ENCODE results near the gene ALG11.

DNA sequence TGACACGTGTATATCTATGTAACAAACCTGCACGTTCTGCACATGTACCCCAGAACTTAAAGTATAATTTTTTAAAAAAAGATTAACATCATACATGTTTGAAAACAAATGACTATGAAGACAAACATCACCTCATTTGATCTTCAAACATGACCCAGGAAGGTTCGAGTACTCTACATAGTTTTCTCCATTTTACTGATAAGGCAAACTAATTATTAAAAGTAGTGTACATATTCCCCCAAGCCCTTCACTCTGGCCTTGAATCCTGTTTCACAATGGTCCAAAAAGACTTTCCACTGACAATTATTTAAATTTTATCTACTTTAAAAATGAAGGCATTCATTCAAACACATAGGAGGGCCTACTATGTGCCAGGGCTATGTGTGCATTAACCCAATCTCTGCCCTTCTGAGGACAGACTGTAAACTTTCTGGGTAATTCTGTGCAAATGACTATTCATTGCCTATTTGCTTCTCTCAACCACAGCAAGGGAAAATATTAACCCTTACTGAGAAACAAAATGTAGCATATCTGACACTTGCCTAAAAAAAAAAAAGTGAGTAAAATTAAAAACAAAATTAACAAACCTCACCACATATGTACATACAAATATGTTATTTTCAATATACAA lies 23.1 kb upstream of the ALG11 start:
- TF ChIP-seq, protein P1, sequence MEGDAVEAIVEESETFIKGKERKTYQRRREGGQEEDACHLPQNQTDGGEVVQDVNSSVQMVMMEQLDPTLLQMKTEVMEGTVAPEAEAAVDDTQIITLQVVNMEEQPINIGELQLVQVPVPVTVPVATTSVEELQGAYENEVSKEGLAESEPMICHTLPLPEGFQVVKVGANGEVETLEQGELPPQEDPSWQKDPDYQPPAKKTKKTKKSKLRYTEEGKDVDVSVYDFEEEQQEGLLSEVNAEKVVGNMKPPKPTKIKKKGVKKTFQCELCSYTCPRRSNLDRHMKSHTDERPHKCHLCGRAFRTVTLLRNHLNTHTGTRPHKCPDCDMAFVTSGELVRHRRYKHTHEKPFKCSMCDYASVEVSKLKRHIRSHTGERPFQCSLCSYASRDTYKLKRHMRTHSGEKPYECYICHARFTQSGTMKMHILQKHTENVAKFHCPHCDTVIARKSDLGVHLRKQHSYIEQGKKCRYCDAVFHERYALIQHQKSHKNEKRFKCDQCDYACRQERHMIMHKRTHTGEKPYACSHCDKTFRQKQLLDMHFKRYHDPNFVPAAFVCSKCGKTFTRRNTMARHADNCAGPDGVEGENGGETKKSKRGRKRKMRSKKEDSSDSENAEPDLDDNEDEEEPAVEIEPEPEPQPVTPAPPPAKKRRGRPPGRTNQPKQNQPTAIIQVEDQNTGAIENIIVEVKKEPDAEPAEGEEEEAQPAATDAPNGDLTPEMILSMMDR (IDR thresholded peaks at IDR 0.05), result no peak
- TF ChIP-seq, protein P2, sequence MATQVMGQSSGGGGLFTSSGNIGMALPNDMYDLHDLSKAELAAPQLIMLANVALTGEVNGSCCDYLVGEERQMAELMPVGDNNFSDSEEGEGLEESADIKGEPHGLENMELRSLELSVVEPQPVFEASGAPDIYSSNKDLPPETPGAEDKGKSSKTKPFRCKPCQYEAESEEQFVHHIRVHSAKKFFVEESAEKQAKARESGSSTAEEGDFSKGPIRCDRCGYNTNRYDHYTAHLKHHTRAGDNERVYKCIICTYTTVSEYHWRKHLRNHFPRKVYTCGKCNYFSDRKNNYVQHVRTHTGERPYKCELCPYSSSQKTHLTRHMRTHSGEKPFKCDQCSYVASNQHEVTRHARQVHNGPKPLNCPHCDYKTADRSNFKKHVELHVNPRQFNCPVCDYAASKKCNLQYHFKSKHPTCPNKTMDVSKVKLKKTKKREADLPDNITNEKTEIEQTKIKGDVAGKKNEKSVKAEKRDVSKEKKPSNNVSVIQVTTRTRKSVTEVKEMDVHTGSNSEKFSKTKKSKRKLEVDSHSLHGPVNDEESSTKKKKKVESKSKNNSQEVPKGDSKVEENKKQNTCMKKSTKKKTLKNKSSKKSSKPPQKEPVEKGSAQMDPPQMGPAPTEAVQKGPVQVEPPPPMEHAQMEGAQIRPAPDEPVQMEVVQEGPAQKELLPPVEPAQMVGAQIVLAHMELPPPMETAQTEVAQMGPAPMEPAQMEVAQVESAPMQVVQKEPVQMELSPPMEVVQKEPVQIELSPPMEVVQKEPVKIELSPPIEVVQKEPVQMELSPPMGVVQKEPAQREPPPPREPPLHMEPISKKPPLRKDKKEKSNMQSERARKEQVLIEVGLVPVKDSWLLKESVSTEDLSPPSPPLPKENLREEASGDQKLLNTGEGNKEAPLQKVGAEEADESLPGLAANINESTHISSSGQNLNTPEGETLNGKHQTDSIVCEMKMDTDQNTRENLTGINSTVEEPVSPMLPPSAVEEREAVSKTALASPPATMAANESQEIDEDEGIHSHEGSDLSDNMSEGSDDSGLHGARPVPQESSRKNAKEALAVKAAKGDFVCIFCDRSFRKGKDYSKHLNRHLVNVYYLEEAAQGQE (IDR thresholded peaks at IDR 0.05; ENCODE audit: insufficient read depth in 1 of 2, low read depth in 2 of 2, low read length in 1 of 2), result no peak

All from Panc1 (cell line).